ENCODE data around the gene FAM186B.
"Not testable (repeated sequence)": the region's sequence is repeated elsewhere in the genome, so short reads cannot be mapped to it uniquely, and the experiment has no call there.

The FAM186B gene, protein sequence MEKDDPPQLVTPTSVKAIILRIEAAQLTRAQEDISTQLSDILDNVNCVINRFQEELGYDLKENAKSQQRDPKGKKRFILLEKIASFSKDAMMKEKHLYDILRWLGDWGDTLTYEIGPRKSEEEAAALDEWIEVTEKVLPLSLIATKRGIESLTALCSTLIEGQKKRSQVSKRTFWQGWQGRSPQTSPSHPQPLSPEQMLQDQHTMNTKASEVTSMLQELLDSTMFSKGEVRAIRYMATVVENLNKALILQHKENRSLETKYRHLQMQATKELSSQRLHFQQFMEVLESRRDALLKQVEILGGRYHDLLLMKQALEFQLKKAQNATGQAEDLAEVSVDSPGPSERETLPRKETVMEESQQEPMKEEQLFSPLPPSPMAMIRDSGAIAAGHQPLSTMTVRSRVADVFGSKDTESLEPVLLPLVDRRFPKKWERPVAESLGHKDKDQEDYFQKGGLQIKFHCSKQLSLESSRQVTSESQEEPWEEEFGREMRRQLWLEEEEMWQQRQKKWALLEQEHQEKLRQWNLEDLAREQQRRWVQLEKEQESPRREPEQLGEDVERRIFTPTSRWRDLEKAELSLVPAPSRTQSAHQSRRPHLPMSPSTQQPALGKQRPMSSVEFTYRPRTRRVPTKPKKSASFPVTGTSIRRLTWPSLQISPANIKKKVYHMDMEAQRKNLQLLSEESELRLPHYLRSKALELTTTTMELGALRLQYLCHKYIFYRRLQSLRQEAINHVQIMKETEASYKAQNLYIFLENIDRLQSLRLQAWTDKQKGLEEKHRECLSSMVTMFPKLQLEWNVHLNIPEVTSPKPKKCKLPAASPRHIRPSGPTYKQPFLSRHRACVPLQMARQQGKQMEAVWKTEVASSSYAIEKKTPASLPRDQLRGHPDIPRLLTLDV

GRCh38 chr12:49605539-49605938 lies at the start of gene FAM186B:
FAM186B (minus strand) TSS chr12:49605639; CDS start chr12:49605477, 162 bp downstream.
- not testable (repeated sequence) for H3K36me3 Mint-ChIP-seq; H3K4me1 Mint-ChIP-seq; ATAC-seq; H3K9me3 Mint-ChIP-seq; H3K27ac Mint-ChIP-seq; H3K4me3 Mint-ChIP-seq; DNase-seq (ENCODE audit: low spot score in 2 of 2)

DNA sequence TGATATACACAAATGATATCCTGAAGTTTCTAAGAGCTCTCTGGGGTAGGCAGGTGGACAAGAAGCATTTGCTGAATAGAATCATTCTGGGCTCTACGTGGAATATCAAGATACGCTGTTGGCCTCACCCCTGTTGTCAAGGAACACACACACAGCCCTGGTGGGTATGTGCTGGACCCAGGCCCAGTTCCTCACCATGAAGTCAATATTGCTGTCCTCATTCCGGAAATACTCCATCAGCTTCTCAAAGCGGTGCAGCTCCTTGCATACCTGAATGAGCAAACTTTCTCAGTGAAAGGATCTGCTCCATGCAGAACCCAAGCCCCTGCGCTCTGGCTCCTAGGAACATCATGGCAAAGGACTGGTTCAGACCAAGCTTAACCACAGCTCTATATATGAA lies 49.3 kb upstream of the FAM186B start:
- no peak for DNase-seq (ENCODE audit: low spot score in 2 of 2)
- Mint-ChIP-seq H3K36me3 (peaks cover 82% of the 10 kb centered on the region), H3K4me1 (peaks cover 18% of the 10 kb centered on the region), H3K4me3 (no peak overlapping the region), H3K27ac (peak overlapping the region; percentile 45), H3K9me3 (no peaks in the 10 kb centered on the region)
- no peak for ATAC-seq

- H3K36me3 Mint-ChIP-seq = peaks cover 84% of the 10 kb centered on the region
- H3K9me3 Mint-ChIP-seq = no peaks in the 10 kb centered on the region
- peak overlapping the region; percentile 86 for H3K27ac Mint-ChIP-seq
- H3K4me1 Mint-ChIP-seq = peaks cover 30% of the 10 kb centered on the region
- no peak for ATAC-seq
- H3K4me3 Mint-ChIP-seq = no peak overlapping the region
- DNase-seq (ENCODE audit: low spot score in 2 of 2) = no peak
Measured at GRCh38 chr12:49652921-49653520, 47.6 kb upstream of the FAM186B start.

- Mint-ChIP-seq H3K9me3 (no peaks in the 10 kb centered on the region), H3K27ac (peak overlapping the region; percentile 86)
- DNase-seq (ENCODE audit: low spot score in 2 of 2) = no peak
Measured at GRCh38 chr12:49651855-49652254, 46.4 kb upstream of the FAM186B start.

GRCh38 chr12:49649892-49650291 lies 44.5 kb upstream of the FAM186B start:
- H3K27ac Mint-ChIP-seq = peak overlapping the region; percentile 91
- H3K36me3 Mint-ChIP-seq = peaks cover 91% of the 10 kb centered on the region

More at GRCh38 chr12:49651855-49652254, 46.4 kb upstream of the FAM186B start:
- ATAC-seq = no peak
- no peak overlapping the region for H3K4me3 Mint-ChIP-seq
- H3K36me3 Mint-ChIP-seq = peaks cover 85% of the 10 kb centered on the region
- peaks cover 25% of the 10 kb centered on the region for H3K4me1 Mint-ChIP-seq

DNA sequence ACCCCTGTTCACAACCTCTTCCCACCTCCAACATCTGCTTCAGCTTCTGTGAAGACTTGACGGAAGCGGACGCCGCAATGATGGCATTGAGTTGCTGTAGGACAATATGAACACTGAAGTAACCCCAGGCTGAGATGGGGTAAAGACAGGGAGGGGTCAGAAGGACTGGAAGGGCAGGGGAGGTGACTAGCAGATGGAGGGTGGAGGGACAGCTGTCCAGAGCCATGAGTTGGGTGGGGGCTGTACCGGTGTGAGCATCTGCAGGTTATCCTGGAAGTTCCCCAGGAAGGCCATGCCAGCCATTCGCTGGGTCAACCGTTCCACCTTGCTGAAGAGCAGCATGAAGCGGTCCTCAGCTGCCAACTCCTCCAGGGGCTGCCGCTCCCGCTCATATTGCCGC lies 44.0 kb upstream of the FAM186B start:
- Mint-ChIP-seq H3K36me3 (peaks cover 91% of the 10 kb centered on the region), H3K27ac (peak overlapping the region; percentile 91), H3K4me3 (no peak overlapping the region), H3K4me1 (peaks cover 35% of the 10 kb centered on the region), H3K9me3 (no peaks in the 10 kb centered on the region)
- no peak for ATAC-seq
- DNase-seq (ENCODE audit: low spot score in 2 of 2) = no peak

More at GRCh38 chr12:49649892-49650291, 44.5 kb upstream of the FAM186B start:
- no peaks in the 10 kb centered on the region for H3K9me3 Mint-ChIP-seq
- ATAC-seq (no peak), DNase-seq (ENCODE audit: low spot score in 2 of 2) (no peak)
- H3K4me1 Mint-ChIP-seq = peaks cover 30% of the 10 kb centered on the region
- H3K4me3 Mint-ChIP-seq = no peak overlapping the region

DNA sequence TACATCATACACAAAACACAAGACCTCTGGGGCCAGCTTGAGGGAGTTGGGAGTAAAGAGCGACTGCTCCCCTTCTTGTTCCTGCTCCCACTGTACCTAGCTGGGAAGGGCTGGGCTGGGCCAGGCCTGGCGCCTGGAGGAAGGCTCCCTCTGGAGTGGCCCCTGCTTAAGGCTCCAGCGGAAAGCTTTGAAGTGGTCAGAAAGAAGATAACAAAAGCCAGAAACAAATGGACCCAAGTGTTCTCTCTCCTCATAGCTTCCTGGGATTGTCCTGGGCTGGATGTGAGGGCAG lies 43.2 kb upstream of the FAM186B start:
- H3K4me1 Mint-ChIP-seq = peaks cover 39% of the 10 kb centered on the region
- ATAC-seq (no peak), DNase-seq (ENCODE audit: low spot score in 2 of 2) (no peak)
- H3K36me3 Mint-ChIP-seq = peaks cover 91% of the 10 kb centered on the region
- no peaks in the 10 kb centered on the region for H3K9me3 Mint-ChIP-seq
- peak overlapping the region; percentile 91 for H3K27ac Mint-ChIP-seq
- no peak overlapping the region for H3K4me3 Mint-ChIP-seq

GRCh38 chr12:49647827-49648711 lies 42.6 kb upstream of the FAM186B start:
- peaks cover 90% of the 10 kb centered on the region for H3K36me3 Mint-ChIP-seq

DNA sequence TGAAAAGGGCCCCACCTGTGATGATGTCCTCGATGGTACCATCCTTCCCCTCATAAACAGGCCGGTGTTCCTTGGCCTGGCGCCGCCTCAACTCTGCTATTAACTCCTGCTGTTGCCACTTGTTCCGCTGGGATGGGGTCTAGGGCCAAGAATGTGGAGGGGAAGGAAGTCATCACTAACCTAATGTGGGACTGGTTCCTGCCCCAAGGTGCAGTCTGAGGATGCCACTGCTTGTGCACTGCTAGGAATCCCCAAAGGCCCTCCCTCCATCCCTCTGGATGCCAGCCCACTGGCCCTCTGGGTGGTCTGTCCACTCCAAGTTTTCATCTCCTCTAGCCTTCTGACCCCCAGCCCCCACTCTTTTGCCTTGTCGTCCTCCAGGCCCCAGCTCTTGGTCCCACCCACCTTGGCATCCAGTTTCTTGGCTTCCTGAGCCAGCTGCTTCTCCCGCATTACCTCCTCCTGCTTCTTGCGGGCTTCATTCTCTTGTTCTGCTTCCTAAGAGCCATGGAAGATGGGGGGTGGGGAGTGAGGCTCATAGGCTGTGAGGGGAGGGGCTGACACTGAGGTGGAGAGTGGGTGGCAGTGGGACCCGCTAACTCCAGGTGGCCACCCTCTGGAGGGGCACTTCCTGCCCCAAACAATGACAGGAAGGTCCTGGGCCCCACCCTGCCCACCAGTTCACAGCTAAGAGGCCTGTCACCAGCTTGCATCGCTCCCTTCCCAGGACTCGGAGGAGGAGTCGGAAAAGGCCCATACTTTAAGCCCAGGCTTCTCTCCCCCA lies 41.6 kb upstream of the FAM186B start:
- no peak for ATAC-seq
- no peak overlapping the region for H3K4me3 Mint-ChIP-seq
- H3K4me1 Mint-ChIP-seq = peaks cover 39% of the 10 kb centered on the region
- peak overlapping the region; percentile 91 for H3K27ac Mint-ChIP-seq
- no peaks in the 10 kb centered on the region for H3K9me3 Mint-ChIP-seq
- H3K36me3 Mint-ChIP-seq = peaks cover 87% of the 10 kb centered on the region
- DNase-seq (ENCODE audit: low spot score in 2 of 2) = no peak

More at GRCh38 chr12:49647827-49648711, 42.6 kb upstream of the FAM186B start:
- Mint-ChIP-seq H3K4me3 (no peak overlapping the region), H3K9me3 (no peaks in the 10 kb centered on the region), H3K4me1 (peaks cover 39% of the 10 kb centered on the region), H3K27ac (peak overlapping the region; percentile 91)
- ATAC-seq = no peak
- no peak for DNase-seq (ENCODE audit: low spot score in 2 of 2)

DNA sequence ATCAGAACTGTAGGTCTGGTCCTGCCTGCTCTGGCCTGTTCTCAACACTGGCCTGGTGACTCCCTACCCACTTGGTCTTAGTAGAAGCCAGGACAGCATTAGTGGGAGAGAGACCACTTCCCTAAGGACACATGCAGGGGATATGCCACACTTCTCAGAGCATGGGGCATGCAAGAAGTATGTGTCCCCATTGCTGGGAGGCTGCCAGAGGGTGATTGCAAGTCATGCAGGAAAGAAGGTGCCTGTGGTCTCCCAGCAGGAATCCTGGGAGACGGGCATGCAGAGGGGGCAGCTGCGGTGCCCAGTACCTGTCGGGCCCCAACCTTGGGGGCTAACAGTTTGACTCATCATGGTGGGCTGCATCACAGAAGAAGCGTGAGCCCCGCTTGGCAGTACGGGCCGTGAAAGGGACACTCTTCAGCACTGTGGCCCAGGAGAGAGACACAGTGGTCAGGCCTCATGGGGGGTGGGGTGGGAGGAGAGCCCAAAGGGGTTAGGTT lies 40.9 kb upstream of the FAM186B start:
- Mint-ChIP-seq H3K4me3 (no peak overlapping the region), H3K36me3 (peaks cover 81% of the 10 kb centered on the region), H3K4me1 (peaks cover 39% of the 10 kb centered on the region), H3K9me3 (no peaks in the 10 kb centered on the region), H3K27ac (peak overlapping the region; percentile 91)
- DNase-seq (ENCODE audit: low spot score in 2 of 2) (no peak), ATAC-seq (no peak)

GRCh38 chr12:49645146-49646039 lies 40.0 kb upstream of the FAM186B start:
- no peak overlapping the region for H3K4me3 Mint-ChIP-seq
- peak overlapping the region; percentile 91 for H3K27ac Mint-ChIP-seq
- H3K4me1 Mint-ChIP-seq = peaks cover 39% of the 10 kb centered on the region
- no peaks in the 10 kb centered on the region for H3K9me3 Mint-ChIP-seq
- H3K36me3 Mint-ChIP-seq = peaks cover 72% of the 10 kb centered on the region
- DNase-seq (ENCODE audit: low spot score in 2 of 2) (no peak), ATAC-seq (no peak)

GRCh38 chr12:49644620-49644994 lies 39.2 kb upstream of the FAM186B start:
- DNase-seq (ENCODE audit: low spot score in 2 of 2) (peak; percentile 72 to 84), ATAC-seq (peak; percentile 88)
- peaks cover 64% of the 10 kb centered on the region for H3K36me3 Mint-ChIP-seq
- H3K27ac Mint-ChIP-seq = peak overlapping the region; percentile 91
- no peak overlapping the region for H3K4me3 Mint-ChIP-seq
- no peaks in the 10 kb centered on the region for H3K9me3 Mint-ChIP-seq
- peaks cover 39% of the 10 kb centered on the region for H3K4me1 Mint-ChIP-seq

- no peak overlapping the region for H3K4me3 Mint-ChIP-seq
- DNase-seq (ENCODE audit: low spot score in 2 of 2) (no peak), ATAC-seq (no peak)
- H3K36me3 Mint-ChIP-seq = peaks cover 59% of the 10 kb centered on the region
- H3K9me3 Mint-ChIP-seq = no peaks in the 10 kb centered on the region
- peaks cover 39% of the 10 kb centered on the region for H3K4me1 Mint-ChIP-seq
- H3K27ac Mint-ChIP-seq = peak overlapping the region; percentile 91
Measured at GRCh38 chr12:49643961-49644619, 38.7 kb upstream of the FAM186B start.
